ENCODE results near the gene DAND5.
A peak's percentile ranks its signal among the peaks of the same experiment; 100 is the strongest.

DAND5 gene

DNA sequence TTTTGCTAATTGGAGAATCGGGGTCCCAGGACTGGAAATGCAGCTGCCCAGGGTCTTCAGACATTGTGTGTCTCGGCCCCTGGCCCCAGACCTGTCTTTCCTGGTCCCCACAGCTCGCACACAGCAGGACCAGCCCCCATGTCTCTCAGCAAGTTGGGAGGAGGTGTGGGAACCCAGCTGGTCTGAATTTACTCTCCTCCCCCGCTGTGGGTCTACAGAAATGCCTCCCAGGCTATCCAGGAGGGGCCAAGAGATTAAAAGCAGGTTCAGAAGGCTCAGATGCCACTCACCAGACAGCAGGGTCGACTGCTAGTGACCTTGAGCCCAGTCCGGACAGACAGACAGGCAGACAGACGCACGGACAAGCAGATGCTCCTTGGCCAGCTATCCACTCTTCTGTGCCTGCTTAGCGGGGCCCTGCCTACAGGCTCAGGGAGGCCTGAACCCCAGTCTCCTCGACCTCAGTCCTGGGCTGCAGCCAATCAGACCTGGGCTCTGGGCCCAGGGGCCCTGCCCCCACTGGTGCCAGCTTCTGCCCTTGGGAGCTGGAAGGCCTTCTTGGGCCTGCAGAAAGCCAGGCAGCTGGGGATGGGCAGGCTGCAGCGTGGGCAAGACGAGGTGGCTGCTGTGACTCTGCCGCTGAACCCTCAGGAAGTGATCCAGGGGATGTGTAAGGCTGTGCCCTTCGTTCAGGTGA is at the start of gene DAND5:
DAND5 (plus strand) TSS at position 285 of the 697 bp plus-strand sequence; CDS start at position 370, 85 bp downstream.
- peak; percentile 42 for DNase-seq

DNA sequence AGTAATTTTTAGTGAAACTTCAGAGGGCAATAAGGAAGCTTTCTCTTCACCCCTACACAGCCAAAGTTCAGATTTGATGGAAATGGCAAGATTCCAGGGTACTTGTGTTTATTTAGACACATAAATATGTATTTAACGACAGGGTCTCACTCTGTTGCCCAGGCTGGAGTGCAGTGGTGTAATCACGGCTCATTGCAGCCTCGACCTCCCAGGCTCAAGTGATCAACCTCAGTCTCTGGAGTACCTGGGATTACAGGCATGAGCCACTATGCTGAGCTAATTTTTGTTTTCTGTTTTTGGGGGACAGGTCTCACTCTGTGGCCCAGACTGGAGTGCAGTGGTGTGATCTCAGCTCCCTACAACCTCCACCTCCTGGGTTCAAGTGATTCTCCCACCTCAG is 48.3 kb upstream of the DAND5 start:
- no peak for DNase-seq

GRCh38 chr19:12922959-12923358 is 46.4 kb upstream of the DAND5 start:
- no peak for DNase-seq

DNA sequence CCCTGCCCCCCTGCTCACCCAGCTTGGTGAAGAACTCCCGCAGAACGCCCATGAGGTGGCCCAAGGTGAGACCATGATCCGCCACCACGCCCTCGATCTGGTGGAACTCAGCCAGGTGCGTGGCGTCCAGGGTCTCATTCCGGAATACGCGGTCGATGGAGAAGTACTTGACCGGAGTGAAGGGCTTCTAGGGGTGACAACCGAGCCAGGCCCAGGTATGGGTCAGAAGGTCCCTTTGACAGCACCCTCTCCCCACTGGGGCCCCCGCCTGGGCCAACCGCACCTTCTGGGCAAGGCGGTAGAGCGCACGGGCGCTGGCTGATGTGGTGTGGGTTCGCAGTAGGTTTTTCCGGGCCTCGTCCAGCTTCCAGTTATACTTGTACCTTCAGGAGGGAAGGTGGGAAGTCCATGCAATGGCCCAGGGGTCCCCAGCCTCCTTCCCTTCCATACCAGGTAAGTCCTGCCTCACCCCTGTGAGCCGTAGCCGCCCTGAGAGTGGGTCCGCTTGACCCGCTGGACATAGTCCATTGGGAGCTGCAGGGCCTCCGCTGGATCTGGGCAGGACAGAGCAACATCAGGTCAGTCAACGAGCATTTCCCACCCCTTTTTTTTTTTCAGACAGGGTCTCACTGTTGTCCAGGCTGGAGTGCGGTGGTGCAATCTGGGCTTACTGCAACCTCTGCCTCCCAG is 44.6 kb upstream of the DAND5 start:
- DNase-seq = no peak

DNA sequence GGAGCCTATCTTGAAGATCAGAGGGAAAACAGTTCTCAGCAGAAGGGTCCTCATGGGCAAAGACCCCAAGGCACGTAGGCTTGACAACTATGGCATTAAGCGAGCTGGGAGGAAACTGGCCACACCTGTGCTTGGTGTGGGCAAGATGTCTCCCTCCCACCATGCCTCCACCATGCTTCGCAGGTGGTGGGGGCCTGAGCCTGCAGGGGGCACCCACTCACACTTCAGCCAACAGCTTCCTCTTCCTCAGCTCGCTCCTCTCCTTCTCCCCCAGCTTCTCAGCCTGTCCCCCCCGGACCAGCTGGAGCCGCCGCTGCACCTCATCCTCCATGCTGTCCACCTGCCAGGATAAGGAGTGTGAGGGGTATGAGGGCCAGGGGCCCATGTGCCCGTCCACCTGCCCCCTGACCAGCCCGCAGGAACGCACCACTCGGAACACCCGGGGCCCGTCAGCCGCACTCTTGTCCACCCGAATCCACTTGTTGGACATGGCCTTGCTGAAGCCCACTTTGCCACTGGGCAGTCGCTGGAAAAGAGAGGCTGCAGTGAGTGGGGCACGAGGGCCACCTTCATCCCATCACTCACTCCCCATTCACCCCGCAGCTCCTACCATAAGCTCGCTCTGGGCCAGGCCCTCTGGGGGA is 39.3 kb upstream of the DAND5 start:
- no peak for DNase-seq

DNA sequence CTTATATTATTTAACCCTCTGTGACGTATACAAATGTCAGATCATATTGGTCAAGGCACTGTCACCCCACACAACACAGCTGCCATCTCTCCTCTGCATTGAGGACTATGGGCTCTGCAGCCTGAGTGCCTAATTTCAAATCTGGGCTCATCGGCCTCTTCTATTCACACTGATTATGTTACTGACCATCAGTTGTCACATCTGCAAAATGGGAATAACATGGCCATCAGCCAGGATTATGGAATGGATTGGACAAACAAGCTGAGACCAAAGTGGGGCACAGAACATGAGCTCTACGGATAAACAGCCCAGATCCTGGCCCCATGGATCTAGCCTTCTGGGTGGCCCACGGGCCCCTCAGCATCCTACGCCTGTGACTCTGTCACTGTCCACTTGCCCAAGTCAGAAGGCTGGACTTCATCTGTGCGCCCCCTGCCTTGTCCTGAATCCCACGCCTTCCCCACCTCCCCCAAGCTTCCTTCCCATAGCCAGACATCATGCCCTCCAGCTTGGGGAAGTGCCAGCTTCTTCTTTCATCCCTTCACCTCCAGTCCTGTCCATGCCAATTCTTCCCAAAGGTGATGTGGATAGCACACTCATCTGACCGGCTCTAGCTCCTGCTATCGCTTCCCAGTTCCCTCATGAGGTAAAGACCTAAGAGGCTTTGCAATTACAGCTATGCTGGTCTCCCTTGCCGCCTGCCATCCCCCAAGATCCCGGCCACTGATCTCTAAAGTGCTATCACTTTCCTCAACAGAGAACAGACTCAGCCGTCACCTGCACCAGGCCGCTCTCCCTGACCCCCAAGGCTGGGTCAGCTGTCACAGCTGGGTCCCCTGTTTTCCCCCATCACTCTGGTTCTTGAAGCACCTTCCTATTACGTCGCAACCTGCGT is 36.7 kb upstream of the DAND5 start:
- DNase-seq = no peak

DNA sequence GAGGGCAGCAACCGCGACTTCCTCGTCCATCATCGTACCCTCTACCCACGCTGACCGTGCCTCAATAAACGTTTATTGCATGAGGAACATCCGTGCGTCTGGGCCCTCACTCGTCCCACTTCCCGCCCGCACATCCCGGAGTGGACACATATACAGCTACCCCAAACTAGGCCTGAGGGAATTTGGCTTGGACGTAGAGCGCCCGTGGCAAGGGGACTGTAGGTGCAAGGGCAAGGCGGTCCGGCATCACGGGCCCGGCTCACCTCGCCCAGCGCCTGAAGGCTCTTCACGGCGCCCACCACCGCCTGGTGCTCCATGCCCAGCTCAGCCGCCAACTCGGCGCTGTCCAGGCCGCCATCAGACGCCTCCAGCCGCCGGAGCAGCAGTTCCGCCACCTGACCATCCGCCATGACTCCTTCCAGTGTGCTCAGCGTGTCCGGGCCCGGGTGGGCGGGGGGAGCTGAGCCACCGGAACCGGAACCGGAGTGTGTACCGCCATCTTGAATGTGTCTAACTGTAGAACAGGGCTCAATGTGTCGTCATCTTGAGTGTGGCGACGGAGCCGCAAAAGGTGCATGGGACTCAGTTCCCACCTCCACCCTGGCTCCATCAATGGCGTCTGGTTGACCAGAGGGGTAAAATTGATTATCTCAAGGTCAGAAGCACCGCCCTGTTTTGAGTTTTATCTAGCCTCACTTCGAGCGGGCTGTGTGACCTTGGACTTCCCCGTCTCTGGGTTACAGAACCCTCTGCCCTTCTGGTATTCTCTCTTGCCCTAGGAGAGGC is 35.9 kb upstream of the DAND5 start, which contains the start of gene FARSA:
FARSA (minus strand) TSS at position 425 of the 786 bp plus-strand sequence; CDS start at position 410, 15 bp downstream.
- peak; percentile 88 for DNase-seq

DNA sequence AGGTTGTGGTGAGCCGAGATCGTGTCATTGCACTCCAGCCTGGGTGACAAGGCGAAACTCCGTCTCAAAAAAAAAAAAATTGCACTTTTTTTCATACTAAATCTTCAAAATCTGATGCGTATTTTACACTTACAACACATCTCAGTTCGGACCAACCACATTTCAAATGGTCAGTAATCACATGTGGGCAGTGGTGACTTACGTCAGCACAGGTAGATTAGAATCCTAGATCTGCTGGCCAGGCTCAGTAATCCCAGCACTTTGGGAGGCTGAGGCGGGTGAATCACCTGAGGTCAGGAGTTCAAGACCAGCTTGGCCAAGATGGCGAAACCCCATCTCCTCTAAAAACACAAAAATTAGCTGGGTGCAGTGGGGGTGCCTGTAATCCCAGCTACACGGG is 34.3 kb upstream of the DAND5 start:
- no peak for DNase-seq

- peak; percentile 44 for DNase-seq
These were observed 32.8 kb upstream of the DAND5 start for GRCh38 chr19:12936582-12936981.

DNA sequence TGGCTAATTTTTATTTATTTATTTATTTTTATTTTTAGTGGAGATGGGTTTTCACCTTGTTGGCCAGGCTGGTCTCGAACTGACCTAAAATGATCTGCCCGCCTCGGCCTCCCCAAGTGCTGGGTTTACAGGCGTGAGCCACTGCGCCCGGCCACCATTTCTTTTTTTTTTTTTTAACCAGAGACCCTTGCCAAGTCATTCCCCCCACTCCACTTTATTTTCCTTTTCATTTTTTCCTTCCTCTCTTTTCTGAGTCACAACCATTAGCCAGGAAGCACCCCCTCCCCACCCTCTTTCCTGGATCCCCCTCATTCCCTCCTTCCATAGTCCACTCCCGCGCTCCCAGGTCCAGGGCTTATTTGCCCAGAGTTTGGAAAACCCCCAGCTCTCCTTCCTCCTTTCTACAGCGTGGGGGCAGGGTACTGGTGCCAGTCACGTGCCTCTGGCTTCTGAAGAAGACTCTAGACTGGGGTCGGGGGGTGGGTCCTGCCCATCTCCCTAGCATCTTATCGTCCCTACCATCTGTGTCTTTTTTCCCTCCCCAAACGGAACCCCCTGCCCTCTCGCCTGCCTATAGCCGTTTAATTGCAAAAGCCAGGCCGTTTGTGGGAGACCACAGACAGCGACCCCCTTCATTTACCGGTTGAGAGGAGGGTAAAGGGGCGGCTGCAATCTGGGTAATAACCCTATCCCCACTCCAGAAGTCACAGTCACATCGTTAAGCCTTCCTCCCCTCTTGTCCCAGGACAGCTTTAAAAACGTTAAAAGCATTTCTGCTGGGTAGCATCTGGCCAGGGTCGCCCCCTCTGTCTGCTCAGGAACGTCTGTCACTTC is 32.1 kb upstream of the DAND5 start:
- peak; percentile 91 for DNase-seq

DNA sequence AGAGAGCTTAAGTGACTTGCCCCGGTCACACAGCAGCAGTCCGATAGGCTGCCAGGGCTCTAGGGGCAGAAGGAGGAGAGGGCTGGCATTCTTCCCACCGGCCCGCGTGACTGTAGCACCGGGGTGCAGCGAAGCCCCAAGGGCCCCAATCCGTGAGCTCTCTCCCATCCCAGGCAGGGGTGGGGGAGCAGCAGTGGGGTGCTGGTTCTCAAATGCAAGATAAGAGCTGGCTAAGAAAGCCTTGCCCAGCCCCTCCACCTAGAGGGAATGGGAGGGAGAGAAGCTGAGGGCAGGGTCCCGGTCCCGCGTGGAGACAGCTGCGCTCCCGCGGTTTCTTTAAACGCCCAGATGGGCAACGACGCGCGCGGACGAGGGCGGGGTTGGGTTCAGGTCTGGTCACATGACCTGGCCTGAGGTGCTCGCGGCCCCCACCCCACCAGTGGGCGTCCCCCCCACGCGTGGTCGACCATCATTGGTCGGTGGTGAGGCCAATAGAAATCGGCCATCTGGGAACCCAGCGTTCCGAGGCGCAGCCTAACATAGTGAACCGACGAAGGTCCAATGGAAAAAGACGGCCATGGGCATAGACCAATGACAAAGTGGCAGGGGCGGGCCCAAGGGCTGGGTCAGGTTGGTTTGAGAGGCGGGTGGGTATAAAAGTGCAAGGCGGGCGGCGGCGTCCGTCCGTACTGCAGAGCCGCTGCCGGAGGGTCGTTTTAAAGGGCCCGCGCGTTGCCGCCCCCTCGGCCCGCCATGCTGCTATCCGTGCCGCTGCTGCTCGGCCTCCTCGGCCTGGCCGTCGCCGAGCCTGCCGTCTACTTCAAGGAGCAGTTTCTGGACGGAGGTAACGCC is 31.2 kb upstream of the DAND5 start, which contains the start of gene CALR:
CALR (plus strand) TSS at position 683 of the 852 bp plus-strand sequence; CDS start at position 754, 71 bp downstream.
- DNase-seq = peak; percentile 99

DNA sequence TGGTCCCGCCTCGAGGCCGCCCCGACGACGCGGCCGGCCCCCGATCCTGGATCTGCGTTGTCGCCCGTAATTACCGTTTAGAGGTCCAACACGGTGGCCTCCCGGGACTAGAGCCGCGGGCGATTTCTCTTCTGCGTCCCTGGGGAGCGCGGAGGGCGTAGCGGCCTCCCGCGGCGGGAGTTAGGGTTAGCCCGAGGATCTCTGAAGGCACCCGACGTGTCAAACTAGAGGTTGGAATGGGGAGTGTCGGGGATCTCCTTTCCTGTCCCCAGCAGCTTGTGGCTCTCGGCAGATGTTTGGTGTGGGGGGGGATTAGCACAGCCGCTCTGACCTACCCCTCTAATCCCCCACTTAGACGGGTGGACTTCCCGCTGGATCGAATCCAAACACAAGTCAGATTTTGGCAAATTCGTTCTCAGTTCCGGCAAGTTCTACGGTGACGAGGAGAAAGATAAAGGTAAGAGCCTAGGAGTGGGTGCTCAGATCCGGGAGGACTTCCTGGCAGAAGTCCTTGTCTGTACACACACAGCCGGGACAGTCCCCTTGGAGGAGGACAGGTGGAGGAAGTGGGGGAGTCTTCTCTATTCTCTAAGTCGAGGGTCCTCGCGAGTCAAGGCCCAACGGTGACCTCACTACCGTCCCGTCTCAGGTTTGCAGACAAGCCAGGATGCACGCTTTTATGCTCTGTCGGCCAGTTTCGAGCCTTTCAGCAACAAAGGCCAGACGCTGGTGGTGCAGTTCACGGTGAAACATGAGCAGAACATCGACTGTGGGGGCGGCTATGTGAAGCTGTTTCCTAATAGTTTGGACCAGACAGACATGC is 30.4 kb upstream of the DAND5 start:
- DNase-seq = no peak

DNA sequence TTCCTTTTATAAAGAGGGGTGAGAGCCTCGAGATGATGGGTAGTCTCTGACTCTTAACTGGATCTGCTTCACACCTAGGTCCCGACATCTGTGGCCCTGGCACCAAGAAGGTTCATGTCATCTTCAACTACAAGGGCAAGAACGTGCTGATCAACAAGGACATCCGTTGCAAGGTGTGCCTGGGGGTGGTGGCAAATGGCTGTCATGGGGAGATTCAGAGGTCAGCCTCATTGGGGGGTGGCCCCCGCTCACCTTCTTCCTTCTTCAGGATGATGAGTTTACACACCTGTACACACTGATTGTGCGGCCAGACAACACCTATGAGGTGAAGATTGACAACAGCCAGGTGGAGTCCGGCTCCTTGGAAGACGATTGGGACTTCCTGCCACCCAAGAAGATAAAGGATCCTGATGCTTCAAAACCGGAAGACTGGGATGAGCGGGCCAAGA is 29.4 kb upstream of the DAND5 start:
- DNase-seq = no peak

GRCh38 chr19:12940897-12941296 is 28.5 kb upstream of the DAND5 start:
- no peak for DNase-seq

GRCh38 chr19:12943437-12944044 is 25.8 kb upstream of the DAND5 start:
- DNase-seq = no peak

- no peak for DNase-seq
These were observed 25.2 kb upstream of the DAND5 start for GRCh38 chr19:12944104-12944674.

DNA sequence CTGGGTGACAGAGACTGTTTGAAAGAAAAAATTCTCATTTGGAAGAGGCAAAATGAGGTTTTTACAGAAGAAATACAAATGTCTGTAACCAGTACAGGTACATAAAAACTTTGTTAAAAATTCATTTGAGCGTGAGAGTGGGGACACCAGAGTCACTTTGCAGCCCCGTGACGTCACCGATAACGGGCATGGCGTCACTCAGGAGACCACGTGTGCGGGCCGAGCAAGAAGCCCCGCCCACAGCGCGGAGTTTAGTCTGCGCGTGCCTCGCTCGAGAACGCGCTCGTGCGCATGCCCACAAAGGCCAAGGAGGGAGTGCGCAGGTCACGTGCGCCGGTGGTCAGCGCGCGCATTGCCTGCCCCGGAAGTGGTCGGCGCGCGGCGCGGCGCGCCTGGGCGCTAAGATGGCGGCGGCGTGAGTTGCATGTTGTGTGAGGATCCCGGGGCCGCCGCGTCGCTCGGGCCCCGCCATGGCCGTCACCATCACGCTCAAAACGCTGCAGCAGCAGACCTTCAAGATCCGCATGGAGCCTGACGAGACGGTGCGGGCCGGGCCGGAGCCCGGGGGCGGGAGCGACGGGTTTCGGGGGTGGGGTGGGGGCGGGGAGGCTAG is 23.8 kb upstream of the DAND5 start, which contains the start of gene RAD23A:
RAD23A (plus strand) TSS at position 384 of the 613 bp plus-strand sequence; CDS start at position 471, 87 bp downstream.
- peak; percentile 93 for DNase-seq

Data from NCI-H1092 treated with DMSO at 0.1 percent for 48 hours (cell line).